K562 (cell line): ENCODE results near the gene CCDC50. TPM values are rescaled to one million over a fixed set of nuclear protein-coding genes. Genes with fewer than 3 reads are reported as not detected.

Source experiments
- CBFA2T2 ChIP-seq: fragments of 450-650 bp; conservative IDR thresholded peaks from 2 replicates; pipeline ENCODE4 v1.6.1; 2017; ENCODE audit warnings: mild to moderate bottlenecking
- CBFA2T3 ChIP-seq: fragments of 450-650 bp; IDR thresholded peaks from 2 replicates; pipeline ENCODE4 v1.6.1; 2017
- CBX2 ChIP-seq: fragments of 200-600 bp; sonication (generic); IDR thresholded peaks from one replicate; pipeline ENCODE4 v1.6.1; 2012; ENCODE audit warnings: mild to moderate bottlenecking, low read length, inconsistent platforms; ENCODE audit not compliant: insufficient read depth, poor library complexity, severe bottlenecking
- CHCHD3 ChIP-seq: fragments of 250-450 bp; sonication (Bioruptor Pico); IDR thresholded peaks from 2 replicates; pipeline ENCODE4 v2.1.2; 2022; ENCODE audit warnings: mild to moderate bottlenecking
- CHD1 ChIP-seq: fragments of 200-600 bp; sonication (generic); IDR thresholded peaks from one replicate; pipeline ENCODE4 v1.6.1; 2012; ENCODE audit warnings: mild to moderate bottlenecking, moderate library complexity, low read length, inconsistent platforms
- CHD2 ChIP-seq: IDR thresholded peaks from 2 replicates; pipeline ENCODE4 v1.6.1; 2011; ENCODE audit warnings: low read depth, low read length
- CTBP1 ChIP-seq: fragments of 450-650 bp; IDR thresholded peaks from 2 replicates; pipeline ENCODE4 v1.6.1; 2016; ENCODE audit warnings: borderline replicate concordance
- ETV1 ChIP-seq: fragments of 450-650 bp; conservative IDR thresholded peaks from 2 replicates; pipeline ENCODE4 v1.6.1; 2016; ENCODE audit warnings: missing genetic modification characterization, control low read depth, low read depth, missing compliant biosample characterization
- FOSL1 ChIP-seq: fragments of 200-800 bp; sonication (Bioruptor generic); conservative IDR thresholded peaks from 2 replicates; pipeline ENCODE4 v1.6.1; 2016; ENCODE audit warnings: missing genetic modification characterization, missing compliant biosample characterization
- GTF2B ChIP-seq: IDR thresholded peaks from 2 replicates; pipeline ENCODE4 v1.6.1; 2011; ENCODE audit not compliant: insufficient read length; ENCODE audit errors: extremely low read depth
- HDAC1 ChIP-seq, 2 experiments: fragments of 450-650 bp; IDR thresholded peaks; 2 replicates each; pipeline ENCODE4 v1.6.1; 2016 to 2017; ENCODE audit warnings: inconsistent platforms in 1 of 2, mild to moderate bottlenecking in 1 of 2, moderate library complexity in 1 of 2
- HINFP ChIP-seq: fragments of 450-650 bp; conservative IDR thresholded peaks from 2 replicates; pipeline ENCODE4 v1.6.1; 2016; ENCODE audit warnings: missing genetic modification characterization, low read depth, mild to moderate bottlenecking, control low read depth, missing compliant biosample characterization
- NEUROD1 ChIP-seq: fragments of 150-350 bp; IDR thresholded peaks from 2 replicates; pipeline ENCODE4 v1.6.1; 2014; ENCODE audit warnings: borderline replicate concordance, low read length, low read depth; ENCODE audit not compliant: partially characterized antibody
- NFXL1 ChIP-seq: fragments of 450-650 bp; formaldehyde crosslinking; IDR thresholded peaks from 2 replicates; pipeline ENCODE4 v1.4.0; 2021; ENCODE audit warnings: mild to moderate bottlenecking
- POLR3G ChIP-seq: IDR thresholded peaks from 2 replicates; pipeline ENCODE4 v1.6.1; 2011; ENCODE audit not compliant: insufficient read length, insufficient replicate concordance; ENCODE audit errors: extremely low read depth
- RBM15 ChIP-seq: fragments of 200-400 bp; formaldehyde crosslinking; IDR thresholded peaks from 2 replicates; pipeline ENCODE4 v1.6.1; 2018; ENCODE audit warnings: mild to moderate bottlenecking, low read length, moderate library complexity; ENCODE audit not compliant: insufficient read depth
- SRSF9 ChIP-seq: fragments of 200-400 bp; formaldehyde crosslinking; IDR thresholded peaks from 2 replicates; pipeline ENCODE4 v1.6.1; 2017; ENCODE audit warnings: low read depth, low read length, borderline replicate concordance
- TBP ChIP-seq: optimal IDR thresholded peaks from 2 replicates; pipeline ENCODE3; 2011; ENCODE audit warnings: low read depth, low read length, improper control_type of control experiment
- TCF15 ChIP-seq: fragments of 250-450 bp; sonication (Bioruptor Pico); IDR thresholded peaks from 2 replicates; pipeline ENCODE4 v1.8.0; 2022; ENCODE audit warnings: moderate library complexity, mild to moderate bottlenecking, inconsistent platforms
- TRIM24 ChIP-seq, 2 experiments: fragments of 450-650 bp; IDR thresholded peaks; 2 replicates each; pipeline ENCODE4 v1.6.1; 2016
- ZFP36 ChIP-seq: fragments of 150-350 bp; IDR thresholded peaks from 2 replicates; pipeline ENCODE4 v1.6.1; 2018; ENCODE audit warnings: low read length, low read depth; ENCODE audit not compliant: partially characterized antibody
- ZNF12 ChIP-seq: sonication (generic); formaldehyde crosslinking; IDR thresholded peaks from 2 replicates; pipeline ENCODE4 v1.4.0; 2020; ENCODE audit warnings: mild to moderate bottlenecking, missing genetic modification reagents
- ZNF444 ChIP-seq: fragments of 250-450 bp; sonication (Bioruptor Pico); IDR thresholded peaks from 2 replicates; pipeline ENCODE4 v1.4.0; 2020; ENCODE audit warnings: mild to moderate bottlenecking, moderate library complexity
- ZNF445 ChIP-seq: fragments of 250-450 bp; sonication (Bioruptor Pico); IDR thresholded peaks from 2 replicates; pipeline ENCODE4 v1.4.0; 2020; ENCODE audit warnings: low read depth, mild to moderate bottlenecking, moderate library complexity
- ZNF655 ChIP-seq: fragments of 250-450 bp; sonication (Bioruptor Pico); IDR thresholded peaks from 2 replicates; pipeline ENCODE4 v1.5.0; 2021
- ZNF778 ChIP-seq: fragments of 450-650 bp; formaldehyde crosslinking; IDR thresholded peaks from 2 replicates; pipeline ENCODE4 v1.4.0; 2020; ENCODE audit warnings: mild to moderate bottlenecking, moderate library complexity
- ZSCAN29 ChIP-seq: fragments of 450-650 bp; IDR thresholded peaks from 2 replicates; pipeline ENCODE4 v1.6.1; 2017
- polyA plus RNA-seq, 8 experiments: library from polyadenylated mRNA; depleted of rRNA in 4 of 8; stranded (reverse) in 5 of 8; unstranded in 3 of 8; fragments of >200 nt; fragmentation: Nextera tagmentation in 2 of 8; fragmentation: Illumina TruSeq in 1 of 8; extraction: Ambion mirVana in 2 of 8; extraction: Trizol in 1 of 8; gene quantifications; 2 replicates each; pipeline versions ENCODE4 v1.2.1 to v1.2.3, GENCODE V29; 2011 to 2014; ENCODE audit warnings: inconsistent platforms in 1 of 8, missing spikeins in 1 of 8
- total RNA-seq, 7 experiments: library from RNA; depleted of rRNA in 6 of 7; stranded (reverse); fragments of >200 nt in 6 of 7; fragmentation: Illumina TruSeq in 2 of 7; extraction: Trizol in 2 of 7; gene quantifications; 2 replicates each; pipeline versions ENCODE4 v1.2.1 to v1.2.3, GENCODE V29; 2011 to 2021; ENCODE audit warnings: low replicate concordance in 1 of 7

Gene CCDC50
- total and polyA plus RNA-seq, 9 of the 15 experiments (the other 6 are each of a cell fraction or from before 2014, with no cell fraction given), result 8.4 to 63.4 (median 40.4) TPM

- TF ChIP-seq RBM15, result no peak
- TF ChIP-seq HDAC1 (IDR thresholded peaks at IDR 0.05), result peak in 1 of 2 experiments; percentile 17; a peak in 1 of 4 replicates
- TF ChIP-seq ETV1 (tag), result peak; percentile 73
- no peak for TF ChIP-seq CBX2
- TF ChIP-seq HINFP, result no peak
- no peak; the same call in 1 of the 2 replicates for TF ChIP-seq CTBP1
- TF ChIP-seq CBFA2T2, result no peak
- no peak for TF ChIP-seq ZNF12
- TF ChIP-seq ZNF445 (CRISPR knock-in tag), result no peak
- TF ChIP-seq ZSCAN29, result no peak
- TF ChIP-seq SRSF9, result no peak
- TF ChIP-seq FOSL1 (tag), result peak; percentile 40; the same call in 1 of the 2 replicates
- peak; percentile 57 for TF ChIP-seq NEUROD1
- no peak for TF ChIP-seq GTF2B
- TF ChIP-seq TCF15 (CRISPR knock-in tag), result no peak
- 0 out of 2 replicates have a peak, but pooled peaks have one; percentile 69 for TF ChIP-seq ZNF444 (CRISPR knock-in tag)
- TF ChIP-seq CHD2, result peak; percentile 44
- TF ChIP-seq POLR3G, result no peak
- TF ChIP-seq TBP, result peak; percentile 56
- no peak for TF ChIP-seq ZNF778 (CRISPR knock-in tag)
- no peak for TF ChIP-seq NFXL1
- TF ChIP-seq CBFA2T3, result no peak; the same call in 1 of the 2 replicates
- 0 out of 4 replicates have a peak, but pooled peaks of 1 of the 2 experiments have one; percentile 30 for TF ChIP-seq TRIM24 (IDR thresholded peaks at IDR 0.05)
- no peak for TF ChIP-seq CHD1
- TF ChIP-seq CHCHD3 (CRISPR knock-in tag), result no peak
- TF ChIP-seq ZNF655 (CRISPR knock-in tag), result no peak
- peak; percentile 9 for TF ChIP-seq ZFP36
These were observed at the start of gene CCDC50 (continued) for GRCh38 chr3:191328962-191329653.
